HEK293T (cell line): ENCODE measurements around the gene ESRRG.

Source experiments
- BHLHE40 ChIP-seq: fragments of 450-650 bp; IDR thresholded peaks from 2 replicates; pipeline ENCODE4 v1.6.1; 2016; ENCODE audit warnings: mild to moderate bottlenecking, moderate library complexity, borderline replicate concordance
- CTBP1 ChIP-seq: fragments of 450-650 bp; IDR thresholded peaks from 2 replicates; pipeline ENCODE4 v1.6.1; 2016; ENCODE audit warnings: borderline replicate concordance
- FOXA1 ChIP-seq: fragments of 450-650 bp; IDR thresholded peaks from 2 replicates; pipeline ENCODE4 v1.6.1; 2016; ENCODE audit warnings: mild to moderate bottlenecking
- FOXK2 ChIP-seq: fragments of 450-650 bp; IDR thresholded peaks from 2 replicates; pipeline ENCODE4 v1.6.1; 2016; ENCODE audit warnings: mild to moderate bottlenecking
- FOXM1 ChIP-seq: fragments of 450-650 bp; IDR thresholded peaks from 2 replicates; pipeline ENCODE4 v1.6.1; 2017; ENCODE audit warnings: mild to moderate bottlenecking, borderline replicate concordance
- L3MBTL2 ChIP-seq: fragments of 450-650 bp; conservative IDR thresholded peaks from 2 replicates; pipeline ENCODE4 v1.6.1; 2016; ENCODE audit warnings: mild to moderate bottlenecking
- NFRKB ChIP-seq: fragments of 450-650 bp; IDR thresholded peaks from 2 replicates; pipeline ENCODE4 v1.6.1; 2016; ENCODE audit warnings: mild to moderate bottlenecking, moderate library complexity
- SP1 ChIP-seq: fragments of 450-650 bp; IDR thresholded peaks from 2 replicates; pipeline ENCODE4 v1.6.1; 2017
- SUZ12 ChIP-seq: fragments of 450-650 bp; IDR thresholded peaks from 2 replicates; pipeline ENCODE4 v1.6.1; 2016; ENCODE audit warnings: mild to moderate bottlenecking
- TARDBP ChIP-seq: fragments of 450-650 bp; IDR thresholded peaks from 2 replicates; pipeline ENCODE4 v1.6.1; 2016
- ZNF384 ChIP-seq: fragments of 450-650 bp; IDR thresholded peaks from 2 replicates; pipeline ENCODE4 v1.6.1; 2016
- TF ChIP-seq, protein P1 (sequence below): fragments of 450-650 bp; IDR thresholded peaks from 2 replicates; pipeline ENCODE4 v1.6.1; 2016

DNA sequence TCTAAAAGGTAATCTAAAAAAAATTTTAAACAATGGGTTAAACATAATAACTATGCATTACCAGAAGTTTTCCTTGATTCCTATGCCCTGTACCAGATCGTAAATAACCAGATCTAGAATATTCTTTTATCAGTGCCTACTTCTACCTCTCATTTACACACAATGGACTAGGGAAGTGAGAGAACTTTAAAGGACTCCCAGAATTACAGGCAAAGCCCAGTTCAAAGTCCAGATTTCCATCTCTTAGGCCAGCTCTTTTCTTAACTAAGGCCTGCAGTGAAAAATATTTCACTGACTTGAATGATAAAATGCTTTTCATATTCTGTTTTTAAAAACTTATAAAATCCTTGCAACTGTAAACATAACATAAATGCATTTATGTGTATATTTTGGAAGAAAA is 32.6 kb downstream of the ESRRG start:
- TF ChIP-seq L3MBTL2: no peak
- TF ChIP-seq SP1: no peak
- no peak for TF ChIP-seq ZNF384
- TF ChIP-seq TARDBP: no peak
- TF ChIP-seq FOXA1: no peak
- TF ChIP-seq FOXM1: no peak
- no peak for TF ChIP-seq FOXK2
- TF ChIP-seq, protein P1, sequence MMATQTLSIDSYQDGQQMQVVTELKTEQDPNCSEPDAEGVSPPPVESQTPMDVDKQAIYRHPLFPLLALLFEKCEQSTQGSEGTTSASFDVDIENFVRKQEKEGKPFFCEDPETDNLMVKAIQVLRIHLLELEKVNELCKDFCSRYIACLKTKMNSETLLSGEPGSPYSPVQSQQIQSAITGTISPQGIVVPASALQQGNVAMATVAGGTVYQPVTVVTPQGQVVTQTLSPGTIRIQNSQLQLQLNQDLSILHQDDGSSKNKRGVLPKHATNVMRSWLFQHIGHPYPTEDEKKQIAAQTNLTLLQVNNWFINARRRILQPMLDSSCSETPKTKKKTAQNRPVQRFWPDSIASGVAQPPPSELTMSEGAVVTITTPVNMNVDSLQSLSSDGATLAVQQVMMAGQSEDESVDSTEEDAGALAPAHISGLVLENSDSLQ: no peak
- no peak for TF ChIP-seq CTBP1
- TF ChIP-seq NFRKB: no peak
- TF ChIP-seq SUZ12: no peak
- no peak for TF ChIP-seq BHLHE40
